Skin of body (tissue), 2 donors: ENCODE measurements around the gene APBA2. TPM values are rescaled to one million over a fixed set of nuclear protein-coding genes. Genes with fewer than 3 reads are reported as not detected.

ENCODE experiments used
- DNase-seq: peaks from one replicate; lab custom pipeline; 2025; lab: John Stamatoyannopoulos, UW
- total RNA-seq: library from RNA; depleted of rRNA; stranded (reverse); fragments of >200 nt; gene quantifications from one replicate; pipeline ENCODE4 v1.2.3, GENCODE V29; 2014

The APBA2 gene
- total RNA-seq, 1 donor from 2014 or later, result 7.1 TPM

DNA sequence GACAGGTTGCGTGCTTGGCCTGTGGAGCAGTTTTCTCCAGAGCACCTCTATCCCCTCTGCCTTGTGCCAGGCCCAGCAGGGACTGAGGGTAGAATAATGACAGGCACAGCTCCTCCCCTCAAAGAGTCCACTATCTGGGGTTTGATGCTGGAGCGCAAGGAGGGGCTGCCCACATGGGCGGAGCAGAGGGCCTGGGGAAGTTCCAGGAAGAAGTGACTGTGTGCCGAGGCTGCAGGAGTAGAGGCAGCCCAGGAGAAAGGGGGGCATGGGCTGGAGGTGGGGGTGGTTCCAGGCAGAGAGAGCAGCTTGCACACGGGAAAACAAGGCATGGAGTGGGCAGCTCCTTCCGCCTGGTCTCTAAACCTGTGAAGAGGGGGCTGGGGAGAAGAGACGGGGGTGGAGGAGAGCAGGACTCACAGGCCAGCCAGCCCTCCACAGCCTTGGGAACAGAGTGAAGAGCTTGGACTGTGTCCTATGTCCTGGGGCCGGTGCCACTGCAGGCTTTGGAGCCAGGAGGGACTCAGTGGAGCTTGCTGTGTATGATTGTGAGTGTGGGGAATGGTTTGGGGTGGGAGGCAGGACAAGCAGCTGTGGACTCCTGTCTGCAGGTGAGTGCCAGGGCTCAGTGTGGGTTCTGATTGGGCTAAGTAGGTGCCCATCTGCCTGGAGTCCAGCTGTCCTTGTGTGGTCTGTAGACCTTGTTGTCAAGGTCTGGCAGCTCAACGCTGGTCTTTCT, 48.1 kb downstream of the APBA2 start:
- DNase-seq, result no peak

DNA sequence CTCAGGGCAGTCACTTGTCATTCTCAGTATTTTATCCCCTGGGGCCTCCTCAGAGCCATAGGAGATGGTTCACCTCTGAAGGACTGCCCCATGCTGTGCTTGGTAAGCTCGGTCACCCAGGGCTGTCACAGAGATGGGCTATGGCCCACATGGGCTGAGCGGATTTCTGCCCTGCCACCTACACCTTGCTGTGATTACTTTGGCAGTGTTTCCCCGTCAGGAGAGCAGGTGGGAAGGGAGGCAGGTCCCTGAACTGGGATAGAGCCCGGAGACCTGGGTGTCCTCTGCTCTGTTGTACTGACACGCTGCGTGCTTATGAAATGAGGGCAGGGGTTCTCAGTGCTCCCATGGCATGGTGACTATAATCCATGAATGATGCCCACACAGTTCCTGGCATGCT, 48.9 kb downstream of the APBA2 start:
- DNase-seq, result no peak

DNA sequence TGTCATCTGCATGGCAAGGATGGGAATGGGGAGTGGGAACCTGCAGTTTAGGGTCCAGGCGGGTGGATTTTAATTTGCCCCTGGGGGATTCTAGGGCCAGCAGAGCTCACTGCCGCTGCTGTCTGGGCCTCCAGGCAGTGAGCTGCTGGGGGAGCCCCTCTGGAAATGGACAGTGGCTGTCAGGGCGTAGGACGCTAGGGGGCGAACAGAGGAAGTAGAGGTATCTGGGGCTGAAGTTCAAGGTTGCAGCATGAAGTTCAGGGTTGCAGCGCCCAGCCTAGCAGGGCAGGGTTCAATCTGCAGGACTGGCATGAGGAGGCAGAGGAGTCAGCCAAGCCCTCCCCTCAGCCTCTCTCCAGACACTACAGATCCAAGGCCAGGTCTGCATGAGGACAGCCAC, 49.5 kb downstream of the APBA2 start:
- no peak for DNase-seq

DNA sequence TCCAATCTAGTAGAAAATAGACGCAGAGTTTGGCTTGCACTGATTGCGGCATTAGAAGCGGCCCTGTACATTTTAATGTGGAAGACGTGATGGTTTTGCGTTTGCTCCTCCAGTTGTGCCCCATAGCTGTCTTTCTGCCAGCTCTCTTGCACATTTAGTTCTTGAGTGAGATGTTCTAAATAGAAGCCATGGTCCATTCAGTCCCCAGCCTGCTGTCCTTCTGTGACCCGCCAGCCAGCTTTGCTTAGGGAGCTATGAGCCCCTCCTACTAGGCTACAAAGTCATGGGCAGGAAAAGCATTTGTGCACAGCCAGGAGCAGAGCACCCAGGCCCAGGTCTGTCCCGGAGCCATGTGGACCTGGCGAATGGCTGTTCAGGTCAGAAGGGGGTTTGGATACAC, 50.3 kb downstream of the APBA2 start:
- no peak for DNase-seq

DNA sequence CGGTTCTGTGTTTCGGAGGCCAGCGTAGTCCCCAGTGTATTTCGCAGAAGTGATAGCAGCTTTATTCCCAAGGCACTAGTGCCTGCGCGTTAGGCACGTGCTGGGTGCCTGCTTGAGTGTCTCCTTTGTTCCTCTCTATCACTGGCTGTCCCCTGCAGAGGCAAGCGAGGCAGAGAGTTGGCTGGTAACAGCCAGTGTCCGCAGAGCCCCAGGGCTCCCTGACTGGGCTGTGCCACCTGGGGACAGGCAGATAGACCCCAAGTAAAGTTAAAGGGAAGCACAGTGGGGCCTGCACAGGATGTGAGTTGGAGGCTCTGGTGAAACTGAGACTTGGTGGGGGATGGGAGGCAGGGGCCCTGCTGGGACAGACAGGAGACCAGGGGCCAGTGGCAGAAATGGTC, 50.7 kb downstream of the APBA2 start:
- no peak for DNase-seq

DNA sequence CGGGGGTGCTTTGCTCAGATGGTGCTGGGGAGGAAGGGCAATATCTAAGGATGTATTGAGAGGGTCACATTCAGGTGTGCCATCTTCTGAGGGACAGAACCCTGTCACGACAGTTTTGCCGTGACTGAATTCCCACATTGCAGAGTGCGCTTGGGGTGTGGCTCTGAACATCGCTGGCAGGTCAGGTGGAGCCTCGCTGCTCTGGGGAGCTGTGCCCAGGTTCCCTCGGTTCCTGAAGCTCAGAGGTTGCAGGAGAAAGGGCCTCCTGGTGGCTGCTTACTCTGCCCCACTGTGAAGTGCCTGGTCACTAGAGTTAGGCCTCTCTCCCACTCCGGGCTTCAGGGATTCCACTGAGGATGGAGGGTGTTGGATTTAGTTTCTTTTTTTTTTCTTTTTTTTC, 51.5 kb downstream of the APBA2 start:
- DNase-seq, result no peak

DNA sequence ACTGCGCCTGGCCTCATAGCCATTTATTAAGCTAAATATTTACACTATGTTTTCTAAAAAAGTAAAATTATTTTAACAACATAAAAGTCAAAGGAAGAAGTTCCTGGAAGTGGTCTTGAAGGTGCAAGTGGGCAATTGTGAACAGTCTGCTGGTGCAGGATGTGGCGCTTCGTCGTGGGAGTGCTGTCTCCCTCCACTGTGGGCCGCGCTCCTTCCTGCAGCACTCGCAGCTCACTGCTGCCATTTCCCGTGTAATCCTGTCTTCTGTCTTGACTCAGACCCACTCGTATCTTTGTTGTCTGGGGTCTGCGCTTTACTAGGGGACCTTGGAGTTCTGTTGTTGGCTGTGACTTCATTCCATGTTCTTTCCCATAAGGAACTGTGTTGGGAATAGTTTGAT, 56.3 kb downstream of the APBA2 start:
- DNase-seq, result no peak

DNA sequence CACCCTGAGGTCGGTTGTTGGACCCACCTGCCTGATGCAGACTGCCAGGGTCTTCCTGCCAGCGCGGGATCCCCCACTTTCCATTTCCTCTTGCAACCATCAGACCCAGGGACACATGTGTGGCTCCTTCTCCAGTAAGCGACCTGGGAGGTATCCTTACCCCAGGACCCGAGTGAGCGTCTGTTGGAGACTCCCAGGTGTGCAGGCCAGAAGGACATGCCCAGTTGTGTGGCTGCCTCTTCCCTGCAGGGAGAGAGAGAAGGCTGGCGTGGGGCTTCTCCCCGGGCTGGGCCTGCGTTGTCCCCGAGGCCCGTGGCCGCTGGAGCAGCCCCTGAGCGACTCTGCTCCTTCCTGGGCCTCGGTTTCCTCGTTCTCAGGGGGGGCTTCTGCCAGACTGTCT, 56.8 kb downstream of the APBA2 start:
- no peak for DNase-seq

DNA sequence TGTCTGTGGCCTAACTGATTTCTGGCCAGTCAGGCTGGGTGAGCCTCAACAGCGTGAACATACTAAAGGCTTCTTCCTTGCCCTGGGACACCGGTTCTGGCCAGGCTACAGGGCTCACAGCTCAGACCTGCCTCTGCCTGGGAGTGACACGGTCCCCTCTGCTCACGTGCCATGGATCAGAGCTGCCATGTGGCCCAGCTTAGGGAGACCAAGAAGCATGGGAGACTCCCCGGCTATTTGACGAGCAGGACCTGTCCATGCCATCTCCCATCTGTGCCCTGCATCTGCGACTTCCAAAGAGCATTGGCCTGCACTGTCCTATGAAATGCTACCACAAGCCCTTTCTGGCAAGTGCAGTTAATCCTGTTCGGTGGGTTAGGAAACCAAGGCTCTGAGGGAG, 57.4 kb downstream of the APBA2 start:
- DNase-seq, result no peak

DNA sequence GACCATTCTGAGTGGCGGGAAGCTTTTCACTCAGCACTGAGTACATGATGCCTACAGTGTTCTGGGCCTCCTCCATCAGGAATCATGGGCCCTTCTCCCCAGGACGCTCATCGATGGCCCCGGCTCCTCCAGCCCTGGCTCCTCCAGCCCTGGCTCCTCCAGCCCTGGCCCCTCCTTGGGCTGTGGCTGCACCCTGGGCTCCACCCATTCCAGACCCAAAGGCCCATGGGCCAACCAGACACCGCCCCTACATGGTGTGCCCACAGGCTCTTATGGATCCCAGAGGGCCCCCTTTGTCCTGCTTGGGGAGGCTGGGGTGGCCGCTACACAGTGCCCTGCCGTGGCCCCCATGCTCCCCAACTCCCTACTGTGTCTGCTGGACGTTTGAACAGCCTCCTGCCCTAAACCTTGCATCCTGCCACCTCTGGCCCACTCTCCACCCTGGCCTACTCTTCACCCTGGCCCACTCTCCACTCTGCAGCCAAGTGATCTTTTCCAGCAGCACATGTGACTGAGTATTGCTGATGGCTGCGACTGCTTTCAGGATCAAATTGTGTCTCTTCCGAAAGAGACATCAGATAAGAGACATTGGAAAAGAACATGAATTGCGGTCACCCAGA, 57.9 kb downstream of the APBA2 start:
- no peak for DNase-seq

DNA sequence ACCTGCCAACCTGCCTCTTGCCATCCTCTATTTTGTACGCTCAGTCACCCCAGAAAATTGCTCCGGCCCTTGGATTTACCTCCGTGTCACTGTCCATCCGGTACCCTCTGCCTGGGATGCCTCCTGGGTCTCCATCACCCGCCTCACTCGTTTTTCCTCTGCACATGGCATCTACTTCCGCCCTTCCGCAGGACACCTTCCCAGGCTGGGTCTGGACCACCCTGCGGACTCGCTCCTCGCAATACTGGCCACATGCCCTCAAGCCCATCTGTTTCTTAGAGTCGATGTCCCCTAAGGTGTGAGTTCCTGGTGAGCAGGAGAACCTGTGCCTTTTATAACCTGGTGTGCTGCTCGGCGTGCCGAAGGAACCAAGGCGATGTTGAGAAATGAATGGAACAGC, 58.5 kb downstream of the APBA2 start:
- DNase-seq, result no peak

DNA sequence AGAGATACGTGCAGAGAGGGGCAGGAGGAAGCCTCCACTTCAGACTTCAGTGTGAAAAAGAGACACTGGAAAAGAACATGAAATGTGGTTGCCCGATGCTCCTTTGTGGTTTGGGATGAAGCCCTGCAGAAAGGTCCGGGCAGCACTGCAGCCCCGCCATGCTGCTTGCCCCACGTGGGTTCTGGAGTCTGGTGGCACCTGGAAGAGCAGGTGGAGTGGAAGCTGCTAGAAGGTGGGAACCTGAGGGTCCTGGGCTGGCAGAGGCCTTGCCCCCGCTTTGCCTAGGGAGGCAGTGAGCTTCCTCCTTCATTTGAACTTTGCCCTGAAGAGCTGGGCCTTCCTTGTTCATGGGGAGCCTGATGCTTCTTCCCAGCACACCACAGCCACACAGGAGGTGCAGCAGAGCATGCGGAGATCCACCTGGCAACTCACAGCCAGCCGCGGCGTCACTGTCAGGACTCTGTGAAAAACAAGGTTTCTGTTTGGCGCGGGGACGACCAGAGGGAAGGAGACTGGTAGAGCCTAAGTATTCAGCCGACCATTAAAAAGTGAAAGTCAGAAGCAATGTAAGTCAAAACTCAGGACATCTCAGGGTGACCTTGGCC, 59.0 kb downstream of the APBA2 start:
- no peak for DNase-seq

DNA sequence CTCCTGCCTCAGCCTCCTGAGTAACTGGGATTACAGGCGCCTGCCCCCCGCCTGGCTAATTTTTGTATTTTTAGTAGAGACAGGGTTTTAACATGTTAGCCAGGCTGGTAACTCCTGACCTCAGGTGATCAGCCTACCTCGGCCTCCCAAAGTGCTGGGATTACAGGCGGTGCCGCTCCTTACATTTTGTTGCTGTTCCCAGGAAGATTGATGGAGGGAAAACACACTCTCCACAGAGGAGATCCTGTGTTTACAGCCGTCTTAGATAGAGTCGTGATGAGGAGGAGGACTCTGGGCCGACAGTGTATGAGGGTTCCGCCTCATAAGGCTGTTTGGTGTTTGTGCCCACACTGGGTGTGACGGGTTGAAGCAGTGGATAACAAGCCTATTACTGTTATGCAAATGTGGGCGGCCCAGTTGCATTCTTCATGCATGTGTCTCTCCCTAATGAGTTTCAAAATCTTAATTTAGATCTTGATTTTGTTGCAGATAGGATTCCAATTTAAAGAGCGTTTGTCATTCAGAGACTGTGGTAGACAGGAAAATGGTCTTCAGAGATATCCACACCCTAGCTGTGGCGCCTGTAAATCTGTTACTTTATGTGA, 60.0 kb downstream of the APBA2 start:
- DNase-seq, result no peak

DNA sequence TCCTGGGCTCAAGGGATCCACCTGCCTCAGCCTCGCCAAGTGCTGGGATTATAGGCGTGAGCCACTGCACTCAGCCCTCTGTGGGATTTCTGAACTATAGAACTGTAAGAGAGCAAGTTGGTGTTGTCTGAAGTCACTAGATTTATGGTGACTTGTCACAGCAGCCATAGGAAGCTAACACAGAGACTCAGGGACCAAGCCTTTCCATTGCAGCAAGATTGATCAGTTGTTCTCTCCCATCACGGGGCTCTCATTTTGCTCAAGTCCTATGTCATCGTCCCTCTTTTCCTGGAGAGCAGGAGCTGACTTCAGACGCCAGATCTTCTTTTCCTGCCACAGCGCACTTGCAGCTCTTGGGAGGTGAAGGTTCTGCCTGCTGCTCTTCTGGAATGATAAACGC, 61.0 kb downstream of the APBA2 start:
- DNase-seq, result no peak

DNA sequence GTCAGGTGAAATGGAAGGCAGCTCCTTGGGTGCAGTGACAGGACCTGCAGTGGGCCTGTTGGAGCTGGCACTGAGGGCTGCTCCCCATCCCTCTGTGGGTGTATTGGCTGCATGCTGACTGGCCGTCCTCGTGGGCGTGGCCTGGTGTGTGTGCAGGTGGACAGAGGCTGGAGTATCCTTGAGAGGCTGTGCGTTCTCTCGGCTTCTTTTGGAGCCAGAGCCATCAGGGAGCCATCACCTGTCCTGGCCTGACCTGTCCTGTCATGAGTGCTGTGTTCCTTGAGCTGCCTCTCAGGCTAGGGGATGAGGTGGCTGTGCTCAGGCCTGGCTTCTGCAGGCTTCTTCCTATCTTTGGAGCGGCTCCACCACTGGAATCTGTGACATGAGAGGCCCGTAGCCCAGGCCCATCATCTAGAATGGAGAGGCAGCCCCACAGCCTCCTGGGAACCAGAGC, 61.5 kb downstream of the APBA2 start:
- no peak for DNase-seq

DNA sequence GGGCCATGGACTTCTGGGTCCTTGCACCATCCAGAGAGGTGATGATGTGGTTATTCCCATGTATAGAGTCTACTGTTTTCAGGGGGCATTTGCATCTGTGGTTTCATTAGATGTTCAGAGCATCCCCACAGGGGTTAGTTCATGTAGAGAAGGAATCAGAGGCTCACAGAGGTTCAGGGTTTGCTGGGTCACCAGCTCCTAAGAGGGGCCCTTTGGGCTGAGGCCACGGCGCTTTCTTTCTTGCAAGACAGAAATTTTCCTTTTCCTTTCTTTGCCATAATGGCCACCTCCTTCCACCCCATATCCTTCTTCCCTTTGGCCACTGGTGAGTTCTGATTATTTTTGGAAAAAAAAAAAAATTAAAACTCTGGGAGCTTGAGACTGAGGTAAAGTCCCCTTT, 62.3 kb downstream of the APBA2 start:
- no peak for DNase-seq

DNA sequence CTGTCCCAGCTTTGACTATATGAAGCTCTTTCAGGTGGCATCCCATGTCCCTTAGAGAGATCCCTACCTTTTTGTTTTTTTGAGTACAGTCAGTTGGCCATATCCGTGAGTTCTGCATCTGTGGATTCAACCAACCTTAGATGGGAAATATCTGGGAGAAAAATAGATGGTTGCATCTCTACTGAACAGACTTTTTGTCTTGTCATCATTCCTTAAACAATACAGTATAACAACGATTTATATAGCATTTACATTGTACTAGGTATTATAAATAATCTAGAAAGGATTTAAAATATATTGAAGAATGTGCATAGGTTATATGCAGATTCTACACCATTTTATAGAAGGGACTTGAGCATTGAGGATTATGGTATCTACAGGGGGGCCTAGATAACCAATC, 65.1 kb downstream of the APBA2 start:
- DNase-seq, result no peak

DNA sequence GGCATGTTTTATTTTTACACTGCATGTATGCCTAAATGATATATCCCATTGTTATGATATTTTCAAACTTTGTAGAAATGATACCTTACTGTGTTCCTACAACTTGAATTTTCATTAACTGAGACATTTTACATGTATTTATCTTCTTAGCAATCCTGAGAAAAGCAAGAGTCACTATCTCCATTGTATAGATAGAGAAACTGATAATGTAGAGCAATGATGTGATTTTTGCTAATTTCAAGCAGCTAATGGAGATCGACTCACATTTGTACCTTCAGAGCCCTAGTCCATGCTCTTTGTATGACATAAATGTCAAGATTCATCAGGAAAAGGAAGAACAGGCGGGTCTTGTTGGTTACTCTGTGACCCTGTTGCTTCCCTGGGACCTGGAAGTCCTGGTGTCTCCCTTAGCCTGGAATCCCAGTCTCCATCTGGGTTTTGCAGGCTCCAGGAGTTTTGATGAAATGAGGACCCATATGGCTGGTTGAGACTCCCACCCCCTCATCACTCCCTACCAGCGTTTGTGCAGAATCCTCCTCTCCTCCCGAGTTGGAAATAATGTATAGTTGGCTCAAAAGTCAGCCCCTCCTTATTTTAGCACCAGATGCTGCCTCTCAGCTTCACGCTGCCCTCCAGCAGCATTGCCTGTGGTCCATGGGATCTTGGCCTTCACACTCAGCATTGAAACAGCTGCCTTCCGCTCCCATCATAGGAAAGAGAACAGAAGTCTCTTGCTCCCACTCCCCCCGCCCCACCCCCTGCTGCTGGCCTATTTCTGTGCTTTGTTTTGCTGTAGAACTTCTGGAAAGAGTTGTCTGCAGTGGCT, 67.1 kb downstream of the APBA2 start:
- DNase-seq, result peak; percentile 58

DNA sequence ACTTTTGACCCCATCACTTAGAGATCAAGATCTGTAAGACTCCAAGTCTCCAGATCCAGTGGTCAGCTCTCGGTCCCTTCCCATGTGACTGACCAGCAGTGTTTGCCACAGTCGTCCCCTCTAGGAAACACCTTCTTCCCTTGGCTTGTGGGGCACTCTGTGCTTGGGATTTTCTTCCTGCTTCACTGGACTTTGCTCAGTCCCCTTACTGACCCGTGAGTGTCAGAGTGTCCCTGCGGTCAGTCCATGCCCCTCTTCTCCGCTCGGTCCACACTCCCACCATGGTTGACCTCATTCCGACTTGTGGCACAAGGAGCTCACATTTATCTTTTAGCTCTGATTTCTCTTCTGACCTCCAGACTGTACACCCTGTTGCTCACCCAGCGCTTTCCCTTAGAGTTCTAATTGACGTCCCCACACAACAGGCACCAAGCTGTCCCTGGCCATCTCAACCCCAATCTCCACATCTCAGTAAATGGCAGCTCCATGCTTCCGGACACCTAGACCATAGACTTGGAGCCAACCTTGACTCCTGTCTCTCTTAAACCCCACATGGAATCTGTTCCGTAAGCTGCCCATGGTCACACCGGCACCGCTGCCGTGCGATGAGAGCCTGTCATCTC, 67.9 kb downstream of the APBA2 start:
- DNase-seq, result no peak

DNA sequence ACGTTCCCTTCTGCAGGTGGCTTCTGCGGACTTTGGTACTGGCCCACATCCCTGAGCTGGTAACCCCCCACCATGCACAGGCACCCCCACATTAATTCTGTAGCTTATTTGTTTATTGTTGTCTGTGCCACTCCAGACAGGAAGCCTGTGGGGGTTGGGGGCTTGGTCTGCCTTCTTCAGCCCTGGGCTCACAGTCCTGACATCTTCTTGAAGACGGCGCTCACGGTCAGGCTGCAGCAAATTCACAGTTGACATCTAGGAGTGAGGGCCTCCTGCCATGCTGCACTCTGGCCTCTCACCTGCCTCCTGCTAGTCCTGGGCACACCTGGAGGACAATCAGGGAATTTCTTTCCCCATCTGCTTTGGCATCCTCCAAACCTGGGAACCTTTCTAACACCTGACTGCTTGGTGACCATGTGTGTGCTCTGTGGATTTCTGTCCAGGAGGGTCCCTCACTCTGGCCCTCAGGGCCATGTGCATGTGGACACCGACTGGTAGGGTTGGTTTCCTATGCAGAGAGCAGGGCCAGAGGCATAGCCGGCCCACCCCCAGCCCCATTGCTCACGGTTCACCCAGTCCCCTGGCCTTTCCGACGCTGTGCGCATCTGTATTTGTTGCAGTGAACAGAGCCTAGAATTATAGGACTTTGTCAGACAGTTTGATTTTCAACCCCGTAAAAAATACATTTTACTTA, 68.8 kb downstream of the APBA2 start:
- no peak for DNase-seq
